HG03439 (cell line): ENCODE data around the gene ANKH.
A peak's percentile ranks its signal among the peaks of the same experiment; 100 is the strongest.
"Not testable (repeated sequence)": the region's sequence is repeated elsewhere in the genome, so short reads cannot be mapped to it uniquely, and the experiment has no call there.

ENCODE experiments used
- ATAC-seq: cut with Tn5 transposase; IDR thresholded peaks from one replicate; pipeline ENCODE4 v1.9.1; 2021; ENCODE audit warnings: mild to moderate bottlenecking, moderate library complexity; ENCODE audit not compliant: unreplicated experiment

Gene ANKH

GRCh38 chr5:14871214-14872069, at the start of gene ANKH:
Gene ANKH, minus strand, starts transcription at chr5:14871778. Its CDS starts 331 bp downstream, at chr5:14871447.
- ATAC-seq = peak; percentile 86

- ATAC-seq = no peak
Observed at GRCh38 chr5:14920121-14920520, 48.5 kb upstream of the ANKH start.

- ATAC-seq = not testable (repeated sequence)
Observed at GRCh38 chr5:14919106-14919505, 47.5 kb upstream of the ANKH start.

- ATAC-seq = no peak
Observed at GRCh38 chr5:14917719-14918118, 46.1 kb upstream of the ANKH start.

GRCh38 chr5:14915291-14915952, 43.8 kb upstream of the ANKH start:
- ATAC-seq = no peak

GRCh38 chr5:14914623-14915260, 43.2 kb upstream of the ANKH start:
- no peak for ATAC-seq

- ATAC-seq = no peak
Observed at GRCh38 chr5:14914193-14914592, 42.6 kb upstream of the ANKH start.

GRCh38 chr5:14913096-14913495, 41.5 kb upstream of the ANKH start:
- no peak for ATAC-seq

- ATAC-seq = no peak
Observed at GRCh38 chr5:14912206-14912605, 40.6 kb upstream of the ANKH start.

GRCh38 chr5:14909369-14909768, 37.8 kb upstream of the ANKH start:
- ATAC-seq = no peak

GRCh38 chr5:14908172-14908571, 36.6 kb upstream of the ANKH start:
- no peak for ATAC-seq

GRCh38 chr5:14906628-14907027, 35.0 kb upstream of the ANKH start:
- no peak for ATAC-seq

- no peak for ATAC-seq
Observed at GRCh38 chr5:14902826-14903560, 31.4 kb upstream of the ANKH start.

GRCh38 chr5:14901462-14902051, 30.0 kb upstream of the ANKH start:
- no peak for ATAC-seq

- no peak for ATAC-seq
Observed at GRCh38 chr5:14900693-14901461, 29.3 kb upstream of the ANKH start.

GRCh38 chr5:14896131-14896530, 24.6 kb upstream of the ANKH start:
- no peak for ATAC-seq

GRCh38 chr5:14895301-14895700, 23.7 kb upstream of the ANKH start:
- no peak for ATAC-seq

GRCh38 chr5:14894748-14895147, 23.2 kb upstream of the ANKH start:
- ATAC-seq = no peak

GRCh38 chr5:14893381-14893780, 21.8 kb upstream of the ANKH start:
- no peak for ATAC-seq

- no peak for ATAC-seq
Observed at GRCh38 chr5:14890846-14891245, 19.3 kb upstream of the ANKH start.
